Uterus (tissue), 4 donors: ENCODE results near the gene POLR3H. TPM values are rescaled to one million over a fixed set of nuclear protein-coding genes. Genes with fewer than 3 reads are reported as not detected.
"Not testable (repeated sequence)": the region's sequence is repeated elsewhere in the genome, so short reads cannot be mapped to it uniquely, and the experiment has no call there.

Experiments used
- DNase-seq, 2 donors: peaks; one replicate each; pipeline ENCODE4 v3.0.0-alpha.2; 2019 to 2020
- H3K27ac ChIP-seq, 2 donors: fragments of 200-600 bp; sonication (generic); 1 replicate in 1 of 2; 2 replicates in 1 of 2; pipeline ENCODE4 v1.5.1; 2016 to 2018
- H3K27me3 ChIP-seq, 2 donors: fragments of 200-600 bp; sonication (generic); one replicate each; pipeline ENCODE4 v1.5.1; 2018 to 2019; ENCODE audit warnings: control low read depth in 1 of 2
- H3K36me3 ChIP-seq, 2 donors: fragments of 200-600 bp; sonication (generic); one replicate each; pipeline ENCODE4 v1.5.1; 2019; ENCODE audit warnings: control low read depth in 1 of 2
- H3K4me1 ChIP-seq, 2 donors: fragments of 200-600 bp; sonication (generic); one replicate each; pipeline ENCODE4 v1.5.1; 2018 to 2019; ENCODE audit warnings: control low read depth in 1 of 2
- H3K4me3 ChIP-seq, 2 donors: fragments of 200-600 bp; sonication (generic); 1 replicate in 1 of 2; 2 replicates in 1 of 2; pipeline ENCODE4 v1.5.1; 2018 to 2019; ENCODE audit warnings: mild to moderate bottlenecking in 1 of 2
- H3K9me3 ChIP-seq, 2 donors: fragments of 200-600 bp; sonication (generic); one replicate each; pipeline ENCODE4 v1.5.1; 2019; ENCODE audit warnings: control low read depth in 1 of 2
- POLR2A ChIP-seq, 2 donors: fragments of 450-650 bp; IDR thresholded peaks; one replicate each; pipeline ENCODE4 v1.6.1; 2016; ENCODE audit warnings: antibody characterized with exemption in 2 of 2, mild to moderate bottlenecking in 1 of 2, moderate library complexity in 1 of 2
- intact Hi-C: fragments of 100-400 bp; cut with DNase I; formaldehyde crosslinking; loops from one replicate; pipeline ENCODE4 v1.15.1; 2023; ENCODE audit warnings: low total_unique reads
- total RNA-seq, 4 donors: library from RNA; depleted of rRNA in 3 of 4; stranded (reverse); fragments of >200 nt in 3 of 4; gene quantifications; one replicate each; pipeline versions ENCODE4 v1.1.0 to v1.2.4, GENCODE V29; 2014 to 2023
- TF ChIP-seq, protein P1 (sequence below), 4 experiments: fragments of 200-600 bp in 2 of 4; fragments of 450-650 bp in 2 of 4; sonication (generic) in 2 of 4; IDR thresholded peaks; one replicate each; pipeline ENCODE4 v1.5.1; 2016 to 2019; ENCODE audit warnings: antibody characterized with exemption in 4 of 4, mild to moderate bottlenecking in 2 of 4, moderate library complexity in 1 of 4
- donor health status: DM: yes; HTN: yes; CAD: no.

POLR3H gene, protein sequence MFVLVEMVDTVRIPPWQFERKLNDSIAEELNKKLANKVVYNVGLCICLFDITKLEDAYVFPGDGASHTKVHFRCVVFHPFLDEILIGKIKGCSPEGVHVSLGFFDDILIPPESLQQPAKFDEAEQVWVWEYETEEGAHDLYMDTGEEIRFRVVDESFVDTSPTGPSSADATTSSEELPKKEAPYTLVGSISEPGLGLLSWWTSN
- 10 to 100 TPM in 2 of 4 donors, 1 to 10 TPM in 2; 3.2 to 41.9 (median 16.6) TPM for total RNA-seq

DNA sequence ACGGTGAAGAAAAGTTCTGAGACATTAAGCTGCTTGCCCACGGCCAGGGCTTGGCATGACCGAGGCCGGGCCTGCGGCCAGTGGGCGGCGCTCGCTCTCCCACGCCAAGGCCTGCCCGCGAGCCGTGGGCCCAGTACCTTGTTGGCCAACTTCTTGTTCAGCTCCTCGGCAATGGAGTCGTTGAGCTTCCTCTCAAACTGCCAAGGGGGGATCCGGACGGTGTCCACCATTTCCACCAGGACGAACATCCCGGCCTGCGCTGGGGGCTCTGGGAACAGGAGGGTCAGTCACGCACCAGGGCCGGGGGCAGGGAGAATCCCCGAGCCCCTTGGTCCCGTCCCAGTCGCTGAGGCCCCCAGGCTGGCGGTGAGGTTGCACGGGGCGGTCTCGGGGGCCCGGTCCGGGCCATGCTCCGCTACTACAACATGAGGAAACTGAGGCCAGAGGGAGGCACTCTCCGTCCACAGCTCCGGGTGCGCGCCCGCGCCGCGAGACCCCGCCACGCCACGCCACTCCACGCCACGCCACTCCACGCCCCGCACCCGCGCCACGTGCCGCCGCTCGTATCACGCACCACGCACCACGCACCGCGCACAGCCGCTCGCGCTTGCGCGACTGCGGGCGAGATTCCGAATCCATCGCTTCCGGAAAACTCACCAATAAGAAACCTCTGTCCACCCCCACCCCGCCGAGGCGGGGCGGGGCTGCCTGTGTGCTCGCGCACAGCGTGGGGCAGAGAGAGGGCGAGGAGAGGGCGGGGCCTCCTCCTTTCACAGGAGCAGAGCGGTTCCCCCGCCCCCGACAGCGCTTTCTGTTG lies at the start of gene POLR3H:
Gene POLR3H, minus strand, starts transcription at position 617 of the 817 bp plus-strand sequence. Its CDS starts 369 bp downstream, at position 248.
- Histone ChIP-seq H3K4me3 (peak within 1 kb of the TSS; percentile 48 to 93), H3K9me3 (no peaks in the 10 kb centered on the region), H3K36me3 (no peaks in the 10 kb centered on the region), H3K27me3 (no peaks in the 10 kb centered on the region), H3K4me1 (peaks cover 6 to 12% of the 10 kb centered on the region in 2 donors), H3K27ac (peak within 1 kb of the TSS; percentile 57 to 90)
- intact Hi-C loops: loop anchor here (5.0 kb wide), 1 partner anchor 53 kb away; no protein-coding TSS in a partner anchor
- peak; percentile 99 for DNase-seq
- peak; percentile 56 to 58 for TF ChIP-seq POLR2A (IDR thresholded peaks at IDR 0.05)
- TF ChIP-seq, protein P1, sequence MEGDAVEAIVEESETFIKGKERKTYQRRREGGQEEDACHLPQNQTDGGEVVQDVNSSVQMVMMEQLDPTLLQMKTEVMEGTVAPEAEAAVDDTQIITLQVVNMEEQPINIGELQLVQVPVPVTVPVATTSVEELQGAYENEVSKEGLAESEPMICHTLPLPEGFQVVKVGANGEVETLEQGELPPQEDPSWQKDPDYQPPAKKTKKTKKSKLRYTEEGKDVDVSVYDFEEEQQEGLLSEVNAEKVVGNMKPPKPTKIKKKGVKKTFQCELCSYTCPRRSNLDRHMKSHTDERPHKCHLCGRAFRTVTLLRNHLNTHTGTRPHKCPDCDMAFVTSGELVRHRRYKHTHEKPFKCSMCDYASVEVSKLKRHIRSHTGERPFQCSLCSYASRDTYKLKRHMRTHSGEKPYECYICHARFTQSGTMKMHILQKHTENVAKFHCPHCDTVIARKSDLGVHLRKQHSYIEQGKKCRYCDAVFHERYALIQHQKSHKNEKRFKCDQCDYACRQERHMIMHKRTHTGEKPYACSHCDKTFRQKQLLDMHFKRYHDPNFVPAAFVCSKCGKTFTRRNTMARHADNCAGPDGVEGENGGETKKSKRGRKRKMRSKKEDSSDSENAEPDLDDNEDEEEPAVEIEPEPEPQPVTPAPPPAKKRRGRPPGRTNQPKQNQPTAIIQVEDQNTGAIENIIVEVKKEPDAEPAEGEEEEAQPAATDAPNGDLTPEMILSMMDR (IDR thresholded peaks at IDR 0.05): peak; percentile 64 to 76 (median 72)

DNA sequence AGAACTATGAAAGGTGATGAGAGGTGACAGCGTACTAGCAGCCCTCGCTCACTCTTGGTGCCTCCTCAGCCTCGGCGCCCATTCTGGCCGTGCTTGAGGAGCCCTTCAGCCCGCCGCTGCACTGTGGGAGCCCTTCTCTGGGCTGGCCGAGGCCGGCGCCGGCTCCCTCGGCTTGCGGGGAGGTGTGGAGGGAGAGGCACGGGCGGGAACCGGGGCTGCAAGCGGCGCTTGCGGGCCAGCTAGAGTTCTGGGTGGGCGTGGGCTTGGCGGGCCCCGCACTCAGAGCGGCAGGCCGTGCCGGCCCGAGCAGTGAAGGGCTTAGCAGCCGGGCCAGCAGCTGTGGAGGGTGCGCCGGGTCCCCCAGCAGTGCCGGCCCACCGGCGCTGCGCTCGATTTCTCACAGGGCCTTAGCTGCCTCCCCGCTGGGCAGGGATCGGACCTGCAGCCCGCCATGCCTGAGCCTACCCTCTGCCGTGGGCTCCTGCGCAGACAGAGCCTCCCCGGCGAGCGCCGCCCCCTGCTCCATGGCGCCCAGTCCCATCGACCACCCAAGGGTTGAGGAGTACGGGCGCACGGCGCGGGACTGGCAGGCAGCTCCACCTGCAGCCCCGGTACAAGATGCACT lies 49.2 kb upstream of the POLR3H start:
- H3K4me3 ChIP-seq, DNase-seq, H3K27ac ChIP-seq, H3K9me3 ChIP-seq, intact Hi-C loops, H3K4me1 ChIP-seq, H3K36me3 ChIP-seq, H3K27me3 ChIP-seq: not testable (repeated sequence)

DNA sequence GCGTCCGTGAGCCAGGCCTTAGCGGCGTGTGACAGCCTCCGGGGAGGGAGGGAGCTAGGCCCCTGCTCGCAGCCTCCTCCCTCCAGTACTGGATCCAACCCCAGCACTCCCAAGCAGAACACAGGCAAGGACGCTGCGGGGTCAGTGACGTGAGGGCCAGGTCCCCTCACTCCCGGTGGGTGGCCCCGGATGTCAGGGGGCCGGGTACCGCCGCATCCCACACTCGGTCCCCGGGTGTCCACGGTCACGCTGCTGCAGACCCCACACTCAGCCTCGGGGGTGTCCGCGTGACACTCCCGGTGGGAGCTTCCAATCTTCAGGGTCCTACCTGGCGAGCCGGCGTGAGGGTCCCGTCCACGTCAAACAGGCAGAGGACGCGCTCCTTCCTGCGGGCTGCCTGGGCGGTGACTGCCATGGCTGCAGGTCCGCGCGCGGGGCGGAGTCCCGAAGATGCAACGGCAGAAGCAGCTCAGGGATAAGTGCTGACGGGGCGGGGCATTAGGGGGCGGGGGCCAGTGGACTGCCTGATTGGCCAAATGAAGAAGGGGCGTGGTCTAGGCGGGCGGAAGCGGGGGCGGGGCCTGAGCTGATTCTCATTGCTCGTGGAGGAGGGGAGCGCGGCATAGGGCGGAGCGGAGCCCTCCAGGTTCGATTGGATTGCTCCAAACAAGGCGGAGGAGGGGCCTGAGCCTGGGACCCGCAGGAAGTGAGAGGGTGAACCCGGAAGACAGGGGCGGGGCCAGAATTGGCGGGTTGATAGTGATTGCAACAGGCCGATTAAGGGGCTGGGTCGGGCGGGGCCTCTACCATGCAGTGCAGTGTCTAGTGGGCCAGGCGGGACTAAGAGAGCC lies 45.3 kb upstream of the POLR3H start, which contains the start of gene PMM1:
Gene PMM1, minus strand, starts transcription at position 450 of the 851 bp plus-strand sequence. Its CDS starts 35 bp downstream, at position 415.
- peak; percentile 100 for DNase-seq
- Histone ChIP-seq H3K27ac (peak within 1 kb of the TSS; percentile 74 to 84), H3K9me3 (no peaks in the 10 kb centered on the region), H3K4me3 (peak within 1 kb of the TSS; percentile 73 to 99), H3K27me3 (no peaks in the 10 kb centered on the region), H3K4me1 (no peaks in the 10 kb centered on the region), H3K36me3 (no peaks in the 10 kb centered on the region)
- TF ChIP-seq POLR2A (IDR thresholded peaks at IDR 0.05): peak; percentile 61 to 96
- TF ChIP-seq, protein P1 (IDR thresholded peaks at IDR 0.05): peak in 1 of 4 experiments; percentile 24
- intact Hi-C loops: no loop called here

DNA sequence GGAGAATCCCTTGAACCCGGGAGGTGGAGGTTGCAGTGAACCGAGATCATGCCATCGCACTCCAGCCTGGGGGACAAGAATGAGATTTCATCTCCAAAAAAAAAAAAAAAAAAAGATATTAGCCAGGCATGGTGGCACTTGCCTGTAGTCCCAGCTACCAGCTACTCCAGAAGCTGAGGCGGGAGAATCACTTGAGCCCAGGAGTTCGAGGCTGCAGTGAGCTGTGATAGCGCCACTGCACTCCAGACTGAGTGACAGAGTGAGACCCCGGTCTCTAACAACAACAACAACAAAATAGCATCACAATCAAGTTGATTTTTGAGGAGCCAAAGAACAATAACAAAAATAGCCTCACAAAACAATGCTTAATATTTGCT lies 43.1 kb upstream of the POLR3H start:
- Histone ChIP-seq H3K4me1 (no peaks in the 10 kb centered on the region), H3K9me3 (no peaks in the 10 kb centered on the region), H3K27ac (no peak overlapping the region), H3K27me3 (no peaks in the 10 kb centered on the region), H3K36me3 (no peaks in the 10 kb centered on the region), H3K4me3 (no peak overlapping the region)
- intact Hi-C loops: no loop called here
- TF ChIP-seq, protein P1 (IDR thresholded peaks at IDR 0.05): no peak
- no peak for DNase-seq

DNA sequence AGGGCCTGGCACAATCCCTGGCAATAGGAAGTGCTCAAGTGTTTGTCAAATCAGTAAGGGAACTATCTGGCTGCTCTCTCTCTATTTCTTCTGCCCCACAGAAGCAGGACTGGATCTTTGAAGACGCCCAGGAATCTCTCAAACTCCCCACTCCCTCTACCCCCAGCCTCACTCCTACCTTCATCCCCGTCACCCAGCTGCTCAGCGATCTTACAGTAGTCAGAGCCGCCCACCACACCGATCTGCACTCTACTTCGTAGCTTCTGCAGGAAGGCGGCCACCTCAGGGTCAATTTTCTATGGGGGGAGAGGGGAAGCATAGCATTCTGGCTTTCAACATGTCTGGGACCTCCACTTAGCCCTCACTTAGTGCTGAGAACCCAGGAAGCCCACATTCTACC lies 41.6 kb upstream of the POLR3H start:
- intact Hi-C loops: no loop called here
- Histone ChIP-seq H3K9me3 (no peaks in the 10 kb centered on the region), H3K36me3 (no peaks in the 10 kb centered on the region), H3K4me1 (no peaks in the 10 kb centered on the region), H3K27ac (no peak overlapping the region), H3K4me3 (no peak overlapping the region), H3K27me3 (no peaks in the 10 kb centered on the region)
- DNase-seq: no peak
- TF ChIP-seq POLR2A (IDR thresholded peaks at IDR 0.05): no peak
- TF ChIP-seq, protein P1 (IDR thresholded peaks at IDR 0.05): no peak
